SW480 (cell line): ENCODE results near the gene CACNA1G.

Experiments
- DNase-seq: peaks from one replicate; pipeline ENCODE4 v3.0.0-alpha.2; 2016; ENCODE audit warnings: low spot score

The CACNA1G gene

DNA sequence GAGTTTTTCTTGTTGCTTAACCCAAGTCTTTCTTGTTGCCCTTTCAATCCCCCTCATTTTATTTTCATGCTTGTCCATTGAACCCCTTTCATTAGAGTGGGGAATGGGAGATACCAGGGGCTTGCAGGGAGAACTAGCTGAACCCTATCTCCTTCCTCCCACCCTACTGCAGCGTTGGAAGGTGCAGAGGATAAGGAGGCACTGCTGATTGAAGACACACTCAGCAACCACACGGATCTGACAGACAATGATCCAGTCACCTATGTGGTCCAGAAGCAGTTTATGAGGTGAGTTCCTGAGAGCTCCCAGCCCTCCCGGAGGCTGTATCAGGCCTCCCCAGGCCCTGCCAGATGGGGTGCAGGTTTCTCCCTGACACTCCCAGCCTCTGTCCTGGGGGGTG, 114.7 kb downstream of the CACNA1G start:
- no peak for DNase-seq

DNA sequence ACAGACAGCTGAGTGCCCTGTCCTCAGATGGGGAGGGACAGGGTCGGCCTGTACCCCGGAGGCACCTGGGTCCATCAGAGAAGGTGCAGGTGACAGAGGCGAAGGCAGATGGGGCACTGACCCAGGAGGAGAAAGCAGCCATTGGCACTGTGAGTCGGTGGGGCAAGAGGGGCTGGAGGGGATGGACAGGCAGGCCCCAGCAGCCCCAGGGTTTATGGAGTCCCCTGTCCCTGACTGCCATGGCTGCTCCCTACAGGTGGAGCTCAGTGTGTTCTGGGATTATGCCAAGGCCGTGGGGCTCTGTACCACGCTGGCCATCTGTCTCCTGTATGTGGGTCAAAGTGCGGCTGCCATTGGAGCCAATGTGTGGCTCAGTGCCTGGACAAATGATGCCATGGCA, 115.1 kb downstream of the CACNA1G start:
- no peak for DNase-seq

- DNase-seq, result no peak
Observed at GRCh38 chr17:50676065-50676975, 115.8 kb downstream of the CACNA1G start.
